HG02759 (cell line): ENCODE results near the gene GPR146.
"Not testable (repeated sequence)": the region's sequence is repeated elsewhere in the genome, so short reads cannot be mapped to it uniquely, and the experiment has no call there.

Experiments
- ATAC-seq: cut with Tn5 transposase; IDR thresholded peaks from one replicate; pipeline ENCODE4 v1.9.1; 2021; ENCODE audit warnings: mild to moderate bottlenecking, moderate library complexity; ENCODE audit not compliant: unreplicated experiment

GPR146 gene

GRCh38 chr7:1024876-1025742 lies 19.2 kb upstream of the GPR146 start:
- no peak for ATAC-seq

GRCh38 chr7:1025743-1026581 lies 18.4 kb upstream of the GPR146 start:
- ATAC-seq, result no peak

GRCh38 chr7:1026721-1027161 lies 17.6 kb upstream of the GPR146 start:
- ATAC-seq, result no peak

GRCh38 chr7:1027242-1028043 lies 16.9 kb upstream of the GPR146 start:
- ATAC-seq, result peak; percentile 6

GRCh38 chr7:1028044-1028770 lies 16.1 kb upstream of the GPR146 start:
- ATAC-seq, result peak; percentile 64

GRCh38 chr7:1028775-1029636 lies 15.3 kb upstream of the GPR146 start:
- no peak for ATAC-seq

GRCh38 chr7:1029637-1030443 lies 14.5 kb upstream of the GPR146 start:
- ATAC-seq, result no peak

GRCh38 chr7:1030444-1031070 lies 13.8 kb upstream of the GPR146 start:
- ATAC-seq, result no peak

- ATAC-seq, result no peak
Measured at GRCh38 chr7:1031716-1032455, 12.5 kb upstream of the GPR146 start.

- ATAC-seq, result no peak
Measured at GRCh38 chr7:1032536-1033181, 11.7 kb upstream of the GPR146 start.

GRCh38 chr7:1033546-1034145 lies 10.7 kb upstream of the GPR146 start:
- no peak for ATAC-seq

- not testable (repeated sequence) for ATAC-seq
Measured at GRCh38 chr7:1034769-1035168, 9.6 kb upstream of the GPR146 start.

GRCh38 chr7:1036164-1036928 lies 8.0 kb upstream of the GPR146 start:
- ATAC-seq, result not testable (repeated sequence)

GRCh38 chr7:1040233-1040632 lies 4.1 kb upstream of the GPR146 start:
- ATAC-seq, result not testable (repeated sequence)

GRCh38 chr7:1040790-1041189 lies 3.6 kb upstream of the GPR146 start:
- no peak for ATAC-seq
